Parathyroid adenoma (tissue), 2 donors: ENCODE data around the gene KCTD10.

Source experiments
- H2AFZ ChIP-seq: fragments of 300-600 bp; sonication (generic); one replicate; pipeline ENCODE4 v1.7.0; 2017; ENCODE audit warnings: antibody characterized with exemption, mild to moderate bottlenecking
- H3K27ac ChIP-seq: fragments of 300-600 bp; sonication (generic); one replicate; pipeline ENCODE4 v1.7.0; 2017
- H3K27me3 ChIP-seq: fragments of 300-600 bp; sonication (generic); one replicate; pipeline ENCODE4 v1.7.0; 2017; ENCODE audit warnings: low read length; ENCODE audit not compliant: control insufficient read depth, insufficient read depth
- H3K36me3 ChIP-seq: fragments of 300-600 bp; sonication (generic); one replicate; pipeline ENCODE4 v1.7.0; 2017; ENCODE audit warnings: low read length; ENCODE audit not compliant: control insufficient read depth, insufficient read depth
- H3K4me1 ChIP-seq: fragments of 300-600 bp; sonication (generic); one replicate; pipeline ENCODE4 v1.7.0; 2017; ENCODE audit warnings: control low read depth
- H3K4me2 ChIP-seq: fragments of 300-600 bp; sonication (generic); one replicate; pipeline ENCODE4 v1.7.0; 2017; ENCODE audit warnings: low read length
- H3K4me3 ChIP-seq: fragments of 300-600 bp; sonication (generic); one replicate; pipeline ENCODE4 v1.7.0; 2017; ENCODE audit warnings: low read depth, low read length
- H3K79me2 ChIP-seq: fragments of 300-600 bp; sonication (generic); one replicate; pipeline ENCODE4 v1.7.0; 2017; ENCODE audit warnings: control low read depth
- H3K9ac ChIP-seq: fragments of 300-600 bp; sonication (generic); one replicate; pipeline ENCODE4 v1.7.0; 2017; ENCODE audit warnings: mild to moderate bottlenecking
- H3K9me3 ChIP-seq: fragments of 300-600 bp; sonication (generic); one replicate; pipeline ENCODE4 v1.7.0; 2017; ENCODE audit warnings: low read length; ENCODE audit not compliant: control insufficient read depth
- CTCF ChIP-seq: fragments of 300-600 bp; sonication (generic); IDR thresholded peaks from one replicate; pipeline ENCODE4 v1.7.0; 2017; ENCODE audit warnings: antibody characterized with exemption, mild to moderate bottlenecking
- donor health status: primary hyperparathyroidism.

Gene KCTD10

GRCh38 chr12:109503611-109504010, 26.5 kb upstream of the KCTD10 start:
- Histone ChIP-seq H3K27me3 (no peaks in the 10 kb centered on the region), H3K36me3 (no peaks in the 10 kb centered on the region), H2AFZ (no peak overlapping the region), H3K4me3 (no peak overlapping the region), H3K4me1 (no peaks in the 10 kb centered on the region), H3K27ac (no peak overlapping the region), H3K79me2 (no peaks in the 10 kb centered on the region), H3K9ac (no peak overlapping the region), H3K9me3 (no peaks in the 10 kb centered on the region), H3K4me2 (no peak overlapping the region)
- no peak for TF ChIP-seq CTCF

DNA sequence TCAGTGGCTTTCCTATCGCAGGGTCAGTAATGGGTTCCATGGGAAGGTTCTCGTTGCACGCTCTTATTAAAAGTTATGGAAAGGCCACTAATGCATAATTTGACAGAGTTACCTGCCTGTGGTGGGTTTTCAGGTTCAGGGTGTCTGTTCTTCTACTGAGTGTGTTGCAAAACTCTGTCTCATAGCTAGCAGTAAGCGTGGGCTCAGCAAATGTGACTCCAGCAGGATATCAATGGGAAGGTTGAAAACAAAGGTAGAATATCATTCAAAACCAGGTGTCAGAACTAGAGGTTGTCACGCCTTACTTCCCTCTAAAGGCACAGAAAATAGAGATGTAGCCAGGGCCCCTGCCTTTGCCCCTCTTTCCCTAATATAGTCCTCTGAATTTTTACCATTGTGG, 25.2 kb upstream of the KCTD10 start:
- Histone ChIP-seq H3K4me2 (no peak overlapping the region), H3K9ac (no peak overlapping the region), H3K27me3 (no peaks in the 10 kb centered on the region), H3K79me2 (no peaks in the 10 kb centered on the region), H3K4me1 (no peaks in the 10 kb centered on the region), H3K27ac (no peak overlapping the region), H3K9me3 (no peaks in the 10 kb centered on the region), H3K36me3 (no peaks in the 10 kb centered on the region), H2AFZ (no peak overlapping the region), H3K4me3 (no peak overlapping the region)
- TF ChIP-seq CTCF: no peak

- Histone ChIP-seq H2AFZ (no peak overlapping the region), H3K9ac (no peak overlapping the region), H3K27me3 (no peaks in the 10 kb centered on the region), H3K4me3 (no peak overlapping the region), H3K9me3 (no peaks in the 10 kb centered on the region), H3K36me3 (no peaks in the 10 kb centered on the region), H3K79me2 (no peaks in the 10 kb centered on the region), H3K4me2 (no peak overlapping the region), H3K27ac (no peak overlapping the region), H3K4me1 (no peaks in the 10 kb centered on the region)
- no peak for TF ChIP-seq CTCF
Observed at GRCh38 chr12:109501299-109501698, 24.2 kb upstream of the KCTD10 start.

DNA sequence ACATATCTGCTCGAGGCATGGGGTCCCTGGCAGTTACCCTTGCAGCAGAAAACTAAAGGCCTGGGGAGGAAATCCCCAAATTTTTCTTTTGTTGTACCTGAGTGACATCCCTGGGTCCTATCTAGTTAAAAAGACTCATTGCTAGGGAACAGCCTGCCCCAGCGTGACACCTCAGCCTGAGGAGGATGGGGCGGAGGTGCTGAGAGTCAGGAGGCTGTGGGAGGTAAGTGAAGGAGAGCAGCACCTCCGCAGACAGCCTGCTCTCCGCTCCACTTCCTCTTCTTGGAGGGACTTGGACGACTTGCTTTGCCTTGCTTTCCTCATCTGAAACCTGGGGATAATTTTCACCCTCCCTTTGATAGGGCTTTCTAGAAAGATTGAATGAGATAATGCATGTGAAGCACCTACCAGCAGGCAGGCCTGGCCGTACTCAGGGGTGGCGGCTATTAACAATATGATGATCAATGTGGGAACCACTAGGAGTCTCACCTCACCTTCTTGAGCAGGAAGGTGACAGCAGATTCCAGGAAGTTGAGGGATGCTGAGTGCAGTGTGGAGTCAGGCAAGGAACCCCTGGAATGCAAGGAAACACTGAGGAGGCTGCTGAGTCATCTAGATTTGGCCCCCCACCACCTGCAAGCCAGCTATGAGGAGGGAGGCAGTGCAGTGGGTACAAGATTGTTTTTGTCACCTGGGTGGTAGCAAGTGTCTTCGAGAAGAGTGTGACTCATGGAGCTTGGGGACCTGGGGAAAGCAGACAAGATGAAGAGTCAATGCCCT, 23.5 kb upstream of the KCTD10 start:
- H3K36me3 ChIP-seq: no peaks in the 10 kb centered on the region
- H3K4me1 ChIP-seq: no peaks in the 10 kb centered on the region
- H3K27ac ChIP-seq: no peak overlapping the region
- H2AFZ ChIP-seq: no peak overlapping the region
- H3K4me2 ChIP-seq: no peak overlapping the region
- no peaks in the 10 kb centered on the region for H3K9me3 ChIP-seq
- H3K9ac ChIP-seq: no peak overlapping the region
- H3K27me3 ChIP-seq: no peaks in the 10 kb centered on the region
- no peaks in the 10 kb centered on the region for H3K79me2 ChIP-seq
- no peak for TF ChIP-seq CTCF
- no peak overlapping the region for H3K4me3 ChIP-seq

GRCh38 chr12:109497675-109498074, 20.6 kb upstream of the KCTD10 start:
- Histone ChIP-seq H3K4me3 (no peak overlapping the region), H3K79me2 (no peaks in the 10 kb centered on the region), H3K4me1 (no peaks in the 10 kb centered on the region), H3K27me3 (no peaks in the 10 kb centered on the region), H2AFZ (no peak overlapping the region), H3K9ac (no peak overlapping the region), H3K9me3 (no peaks in the 10 kb centered on the region), H3K36me3 (no peaks in the 10 kb centered on the region), H3K27ac (no peak overlapping the region), H3K4me2 (no peak overlapping the region)
- no peak for TF ChIP-seq CTCF
